Gastrocnemius medialis (tissue), 4 donors: ENCODE results near the gene GALNT17.

Experiments used
- POLR2A ChIP-seq, 2 donors: fragments of 450-650 bp; IDR thresholded peaks; one replicate each; pipeline ENCODE4 v1.6.1; 2017; ENCODE audit warnings: antibody characterized with exemption in 2 of 2, mild to moderate bottlenecking in 2 of 2, moderate library complexity in 2 of 2
- TF ChIP-seq, protein P1 (sequence below), 5 experiments: fragments of 450-650 bp in 3 of 5; fragments of 200-600 bp in 2 of 5; sonication (generic) in 2 of 5; IDR thresholded peaks in 4 of 5; conservative IDR thresholded peaks in 1 of 5; 1 replicate in 4 of 5; 2 replicates in 1 of 5; pipeline ENCODE4 v1.5.1; 2016 to 2019; ENCODE audit warnings: antibody characterized with exemption in 5 of 5, mild to moderate bottlenecking in 3 of 5, moderate library complexity in 3 of 5

GRCh38 chr7:71509381-71509780 lies 377.4 kb downstream of the GALNT17 start:
- TF ChIP-seq, protein P1, sequence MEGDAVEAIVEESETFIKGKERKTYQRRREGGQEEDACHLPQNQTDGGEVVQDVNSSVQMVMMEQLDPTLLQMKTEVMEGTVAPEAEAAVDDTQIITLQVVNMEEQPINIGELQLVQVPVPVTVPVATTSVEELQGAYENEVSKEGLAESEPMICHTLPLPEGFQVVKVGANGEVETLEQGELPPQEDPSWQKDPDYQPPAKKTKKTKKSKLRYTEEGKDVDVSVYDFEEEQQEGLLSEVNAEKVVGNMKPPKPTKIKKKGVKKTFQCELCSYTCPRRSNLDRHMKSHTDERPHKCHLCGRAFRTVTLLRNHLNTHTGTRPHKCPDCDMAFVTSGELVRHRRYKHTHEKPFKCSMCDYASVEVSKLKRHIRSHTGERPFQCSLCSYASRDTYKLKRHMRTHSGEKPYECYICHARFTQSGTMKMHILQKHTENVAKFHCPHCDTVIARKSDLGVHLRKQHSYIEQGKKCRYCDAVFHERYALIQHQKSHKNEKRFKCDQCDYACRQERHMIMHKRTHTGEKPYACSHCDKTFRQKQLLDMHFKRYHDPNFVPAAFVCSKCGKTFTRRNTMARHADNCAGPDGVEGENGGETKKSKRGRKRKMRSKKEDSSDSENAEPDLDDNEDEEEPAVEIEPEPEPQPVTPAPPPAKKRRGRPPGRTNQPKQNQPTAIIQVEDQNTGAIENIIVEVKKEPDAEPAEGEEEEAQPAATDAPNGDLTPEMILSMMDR (IDR thresholded peaks at IDR 0.05 in 4 of 5, conservative IDR thresholded peaks at IDR 0.05 in 1 of 5), result no peak
- TF ChIP-seq POLR2A (IDR thresholded peaks at IDR 0.05), result no peak
